Fibroblast of lung (primary cell): ENCODE measurements around the gene TAF8. TPM values are rescaled to one million over a fixed set of nuclear protein-coding genes. Genes with fewer than 3 reads are reported as not detected.

Source experiments
- DNase-seq, 2 donors: peaks; one replicate each; pipeline versions ENCODE4 v3.0.0 to v3.0.0-alpha.2; 2010; ENCODE audit warnings: low read depth in 2 of 2
- H2AFZ ChIP-seq: 2 replicates; pipeline ENCODE4 v1.5.1; 2012; ENCODE audit warnings: low read length, control low read depth, inconsistent platforms
- H3K27ac ChIP-seq: 2 replicates; pipeline ENCODE4 v1.5.1; 2011; ENCODE audit warnings: low read length, control low read depth; ENCODE audit not compliant: insufficient read depth
- H3K27me3 ChIP-seq: 2 replicates; pipeline ENCODE4 v1.5.1; 2011; ENCODE audit warnings: mild to moderate bottlenecking, low read length; ENCODE audit not compliant: control insufficient read depth, insufficient read depth
- H3K36me3 ChIP-seq: 2 replicates; pipeline ENCODE4 v1.5.1; 2011; ENCODE audit warnings: low read length; ENCODE audit not compliant: control insufficient read depth, insufficient read depth
- H3K4me1 ChIP-seq: 2 replicates; pipeline ENCODE4 v1.5.1; 2011; ENCODE audit warnings: low read length; ENCODE audit not compliant: control insufficient read depth, insufficient read depth; ENCODE audit errors: extremely low read depth
- H3K4me2 ChIP-seq: 2 replicates; pipeline ENCODE4 v1.5.1; 2011; ENCODE audit warnings: low read length, control low read depth; ENCODE audit not compliant: insufficient read depth; ENCODE audit errors: extremely low read depth
- H3K4me3 ChIP-seq, 4 experiments: fragments of 200-600 bp in 1 of 4; sonication (generic) in 1 of 4; replicated peaks in 1 of 4; 2 replicates each; pipeline ENCODE4 v1.5.1; 2011 to 2016; ENCODE audit warnings: low read length in 4 of 4, low read depth in 3 of 4, mild to moderate bottlenecking in 3 of 4, control low read depth in 2 of 4, inconsistent platforms in 1 of 4, mixed read lengths in 1 of 4; ENCODE audit not compliant: insufficient read depth in 1 of 4; ENCODE audit errors: control extremely low read depth in 1 of 4
- H3K79me2 ChIP-seq: 2 replicates; pipeline ENCODE4 v1.5.1; 2012; ENCODE audit warnings: mild to moderate bottlenecking, low read length, inconsistent platforms; ENCODE audit not compliant: control insufficient read depth, insufficient read depth
- H3K9ac ChIP-seq: 2 replicates; pipeline ENCODE4 v1.5.1; 2011; ENCODE audit warnings: mild to moderate bottlenecking, low read length, control low read depth; ENCODE audit not compliant: insufficient read depth
- H3K9me3 ChIP-seq: 2 replicates; pipeline ENCODE4 v1.5.1; 2012; ENCODE audit warnings: low read depth, low read length; ENCODE audit not compliant: control insufficient read depth, insufficient read depth
- H4K20me1 ChIP-seq: 2 replicates; pipeline ENCODE4 v1.5.1; 2011; ENCODE audit warnings: low read length; ENCODE audit not compliant: control insufficient read depth, insufficient read depth; ENCODE audit errors: extremely low read depth
- CTCF ChIP-seq, 2 donors: IDR thresholded peaks in 1 of 2; conservative IDR thresholded peaks in 1 of 2; 1 replicate in 1 of 2; 2 replicates in 1 of 2; pipeline ENCODE4 v1.5.1; 2011 to 2012; ENCODE audit warnings: low read length in 2 of 2, control low read depth in 1 of 2, inconsistent platforms in 1 of 2, low read depth in 1 of 2, mild to moderate bottlenecking in 1 of 2
- EZH2 ChIP-seq: IDR thresholded peaks from 2 replicates; pipeline ENCODE4 v1.5.1; 2012; ENCODE audit warnings: low read length, control low read depth, mild to moderate bottlenecking; ENCODE audit errors: missing control alignments
- polyA plus RNA-seq, 2 donors: library from polyadenylated mRNA; depleted of rRNA in 1 of 2; stranded (reverse) in 1 of 2; unstranded in 1 of 2; fragments of >200 nt; gene quantifications; 2 replicates each; pipeline ENCODE4 v1.2.1, GENCODE V29; 2011 to 2012; ENCODE audit warnings: missing spikeins in 1 of 2
- total RNA-seq: library from RNA; depleted of rRNA; stranded (reverse); fragments of >200 nt; gene quantifications from 2 replicates; pipeline ENCODE4 v1.2.1, GENCODE V29; 2014

Gene TAF8
- total and polyA plus RNA-seq, 2 donors (not counting 1 experiment from before 2014, with no cell fraction given), result 13.9 to 14.0 TPM

GRCh38 chr6:42025066-42025844 is 25.1 kb upstream of the TAF8 start:
- H3K4me1 ChIP-seq, result no peaks in the 10 kb centered on the region
- H3K4me3 ChIP-seq, result no peak overlapping the region
- H3K9ac ChIP-seq, result no peak overlapping the region
- no peak overlapping the region for H3K4me2 ChIP-seq
- H3K79me2 ChIP-seq, result no peaks in the 10 kb centered on the region
- H3K27me3 ChIP-seq, result no peaks in the 10 kb centered on the region
- no peak for DNase-seq
- no peak overlapping the region for H2AFZ ChIP-seq
- no peaks in the 10 kb centered on the region for H3K9me3 ChIP-seq
- H3K27ac ChIP-seq, result no peak overlapping the region
- no peaks in the 10 kb centered on the region for H4K20me1 ChIP-seq
- no peak for TF ChIP-seq EZH2
- TF ChIP-seq CTCF (conservative IDR thresholded peaks at IDR 0.05 in 1 of 2, IDR thresholded peaks at IDR 0.05 in 1 of 2; ENCODE audit: low read depth in 1 of 2, low read length in 2 of 2), result no peak
- no peaks in the 10 kb centered on the region for H3K36me3 ChIP-seq

- Histone ChIP-seq H3K27ac (no peak overlapping the region), H3K4me3 (no peak overlapping the region), H3K9me3 (no peaks in the 10 kb centered on the region), H3K9ac (no peak overlapping the region), H3K36me3 (no peaks in the 10 kb centered on the region), H3K4me1 (no peaks in the 10 kb centered on the region), H3K79me2 (no peaks in the 10 kb centered on the region), H3K4me2 (no peak overlapping the region), H4K20me1 (no peaks in the 10 kb centered on the region), H2AFZ (no peak overlapping the region), H3K27me3 (no peaks in the 10 kb centered on the region)
- TF ChIP-seq CTCF (conservative IDR thresholded peaks at IDR 0.05 in 1 of 2, IDR thresholded peaks at IDR 0.05 in 1 of 2; ENCODE audit: low read depth in 1 of 2, low read length in 2 of 2), result no peak
- no peak for DNase-seq
Measured at GRCh38 chr6:42025845-42026243, 24.5 kb upstream of the TAF8 start.

GRCh38 chr6:42026540-42026939 is 23.8 kb upstream of the TAF8 start:
- H3K36me3 ChIP-seq, result no peaks in the 10 kb centered on the region
- no peaks in the 10 kb centered on the region for H4K20me1 ChIP-seq
- no peak overlapping the region for H3K4me2 ChIP-seq
- TF ChIP-seq CTCF (conservative IDR thresholded peaks at IDR 0.05 in 1 of 2, IDR thresholded peaks at IDR 0.05 in 1 of 2; ENCODE audit: low read depth in 1 of 2, low read length in 2 of 2) (no peak), EZH2 (no peak)
- no peak overlapping the region for H3K27ac ChIP-seq
- H3K79me2 ChIP-seq, result no peaks in the 10 kb centered on the region
- H3K9ac ChIP-seq, result no peak overlapping the region
- H3K9me3 ChIP-seq, result no peaks in the 10 kb centered on the region
- no peak overlapping the region for H2AFZ ChIP-seq
- DNase-seq, result no peak
- H3K4me3 ChIP-seq, result no peak overlapping the region
- H3K4me1 ChIP-seq, result no peaks in the 10 kb centered on the region
- no peaks in the 10 kb centered on the region for H3K27me3 ChIP-seq
